Putamen (tissue), 1 donor: ENCODE results near the gene NUB1.

ENCODE experiments used
- DNase-seq: peaks from one replicate; pipeline ENCODE4 v3.0.0-alpha.2; 2016; ENCODE audit warnings: low spot score

Gene NUB1

DNA sequence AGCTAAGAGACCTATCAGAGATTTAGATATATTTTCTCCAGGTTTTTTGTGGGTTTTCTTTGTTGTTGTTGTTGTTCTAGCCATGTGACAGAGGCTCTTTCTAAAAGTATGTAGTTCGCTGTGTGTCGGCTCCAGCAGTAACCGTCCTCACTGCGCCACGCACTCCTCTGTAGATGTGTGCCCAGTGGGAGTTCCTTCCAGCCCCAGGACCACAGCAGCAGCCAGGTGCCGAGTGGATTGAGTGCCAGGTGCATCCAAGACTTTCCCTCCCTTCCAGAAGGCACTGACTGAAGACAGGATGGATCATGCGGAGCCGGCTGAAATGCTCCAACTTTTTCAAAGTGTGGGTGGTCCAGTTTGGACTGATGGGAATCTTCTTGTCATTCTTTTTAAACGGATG, 36.4 kb downstream of the NUB1 start:
- DNase-seq, result no peak

GRCh38 chr7:151378496-151379192, 37.0 kb downstream of the NUB1 start:
- no peak for DNase-seq

GRCh38 chr7:151379193-151379520, 37.5 kb downstream of the NUB1 start:
- DNase-seq, result no peak

GRCh38 chr7:151379534-151380198, 38.1 kb downstream of the NUB1 start:
- DNase-seq, result no peak

- DNase-seq, result no peak
Observed at GRCh38 chr7:151380199-151381097, 38.8 kb downstream of the NUB1 start.

- DNase-seq, result no peak
Observed at GRCh38 chr7:151381098-151381347, 39.4 kb downstream of the NUB1 start.

DNA sequence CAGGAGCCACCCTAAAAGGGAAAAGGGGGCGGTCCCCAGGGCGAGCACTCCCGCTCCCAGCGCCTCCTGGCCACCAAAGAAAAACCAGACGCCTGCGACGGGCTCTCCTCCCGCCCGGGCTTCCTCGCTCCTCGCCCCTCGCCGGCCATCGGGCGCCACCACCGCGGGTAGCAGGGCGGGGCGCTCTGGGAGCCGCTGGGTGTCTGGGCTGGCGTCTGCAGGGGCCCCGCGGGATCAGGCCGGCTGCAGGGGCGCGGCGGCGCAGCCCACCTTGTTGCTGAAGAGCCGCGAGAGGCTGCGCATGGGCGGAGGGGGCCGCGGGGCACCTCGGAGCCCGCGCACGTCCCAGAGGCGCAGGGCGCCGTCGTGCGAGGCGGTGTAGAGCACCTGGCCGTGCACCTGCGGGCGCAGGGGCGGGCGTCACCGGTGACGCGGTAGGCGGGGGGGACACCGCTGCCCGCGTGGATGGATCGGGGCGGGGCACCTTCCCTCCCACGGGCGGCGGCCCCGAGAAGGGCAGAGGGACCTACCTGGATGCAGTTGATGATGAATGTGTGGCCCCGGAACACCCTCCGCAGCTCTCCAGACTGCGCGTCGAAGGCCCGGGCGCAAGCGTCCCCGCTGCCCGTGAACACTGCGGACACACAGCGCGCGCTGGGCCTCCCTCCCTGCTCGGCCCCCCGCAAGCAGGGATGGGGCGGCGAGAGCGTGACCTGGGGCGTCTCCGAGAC, 39.9 kb downstream of the NUB1 start:
- no peak for DNase-seq

- DNase-seq, result no peak
Observed at GRCh38 chr7:151382079-151382885, 40.7 kb downstream of the NUB1 start.

DNA sequence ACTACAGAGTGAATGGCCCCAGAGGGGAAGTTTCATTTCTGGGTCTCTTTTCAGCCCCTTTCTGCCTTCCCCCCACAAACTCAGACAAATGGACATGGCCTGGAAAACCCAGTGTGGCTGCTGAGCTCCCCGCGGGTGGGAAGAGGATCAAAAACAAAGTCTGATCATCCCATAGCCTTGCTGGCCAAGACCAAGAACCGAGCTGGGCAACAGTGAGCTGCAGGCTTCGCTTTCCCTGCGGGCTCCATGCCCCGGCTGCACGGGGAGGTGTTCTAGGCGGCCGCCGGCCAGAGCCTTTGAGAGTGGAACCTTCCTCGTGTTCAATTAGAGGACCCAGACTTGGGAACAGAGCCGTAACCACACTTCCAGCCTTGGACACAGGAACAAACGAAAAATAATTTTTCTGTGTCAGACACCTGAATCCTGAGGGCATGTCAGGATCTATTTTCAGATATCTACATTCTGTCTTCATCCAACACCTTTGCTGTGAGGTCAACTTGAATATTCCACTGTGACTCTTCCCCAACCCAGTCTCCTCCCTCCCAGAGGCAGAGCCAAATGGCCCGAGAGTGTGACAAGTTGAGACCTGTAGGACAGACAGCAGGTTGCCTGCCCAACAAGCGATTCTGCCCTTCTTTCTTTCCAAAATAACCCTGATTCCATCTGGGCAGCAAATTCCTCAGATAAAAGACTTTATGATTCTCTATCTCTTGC, 42.2 kb downstream of the NUB1 start:
- DNase-seq, result no peak

DNA sequence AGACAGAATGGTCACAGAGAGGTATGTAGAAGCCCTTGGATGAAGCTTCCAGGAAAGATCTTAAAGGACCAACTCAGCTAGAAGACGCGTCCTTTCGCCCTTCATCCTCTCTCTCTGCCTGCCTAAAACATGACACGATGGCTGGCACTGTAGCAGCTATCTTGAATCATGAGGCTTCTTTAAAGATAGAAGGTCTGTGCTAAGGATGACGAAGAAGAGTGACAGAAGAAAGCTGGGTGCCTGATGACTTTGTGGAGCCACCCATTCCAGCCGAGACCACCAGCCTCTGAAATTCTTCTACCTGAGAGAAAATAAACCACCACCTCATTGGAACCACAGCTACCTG, 42.7 kb downstream of the NUB1 start:
- no peak for DNase-seq

DNA sequence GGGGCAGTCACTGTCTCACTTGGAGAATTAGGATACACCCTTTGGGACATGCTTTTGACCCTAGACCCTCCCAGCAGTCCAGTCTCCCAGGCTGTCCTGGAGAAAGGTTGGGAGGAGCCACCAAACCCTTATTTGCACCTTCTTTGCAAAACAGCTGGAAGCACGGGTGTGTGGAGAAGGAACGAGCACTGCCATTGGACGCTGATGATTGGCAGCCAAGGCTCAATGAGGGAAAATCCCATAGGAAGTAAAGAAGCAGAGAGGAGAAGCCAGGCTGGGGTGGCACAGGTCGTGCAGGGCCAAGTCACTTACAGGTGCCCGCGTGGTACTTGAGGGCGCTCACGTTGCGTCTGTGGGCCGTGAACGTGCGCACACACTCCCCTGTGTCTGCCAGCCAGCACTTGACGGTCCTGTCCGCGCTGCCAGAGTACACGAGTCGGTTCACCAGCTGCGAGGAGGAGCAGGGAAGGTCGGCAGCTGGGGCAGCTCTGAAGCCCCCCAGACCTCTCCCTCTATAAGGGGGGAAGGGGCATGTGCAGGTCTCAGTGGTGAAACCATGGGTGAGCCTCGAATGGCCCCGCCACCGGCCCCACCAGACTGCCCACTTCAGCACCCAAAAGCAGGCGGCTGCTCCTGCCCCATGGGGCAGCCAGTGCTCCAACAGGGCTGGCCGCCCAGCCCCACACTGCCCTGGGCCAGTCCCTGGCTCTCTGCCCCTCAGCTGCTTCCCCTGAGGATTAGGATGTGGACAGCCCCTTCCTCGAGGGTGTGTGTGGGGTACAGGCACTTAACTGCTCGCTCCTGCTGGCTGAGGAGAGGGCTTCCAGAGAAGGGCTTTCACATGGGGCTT, 43.4 kb downstream of the NUB1 start:
- no peak for DNase-seq

- DNase-seq, result no peak
Observed at GRCh38 chr7:151385626-151386300, 44.2 kb downstream of the NUB1 start.

DNA sequence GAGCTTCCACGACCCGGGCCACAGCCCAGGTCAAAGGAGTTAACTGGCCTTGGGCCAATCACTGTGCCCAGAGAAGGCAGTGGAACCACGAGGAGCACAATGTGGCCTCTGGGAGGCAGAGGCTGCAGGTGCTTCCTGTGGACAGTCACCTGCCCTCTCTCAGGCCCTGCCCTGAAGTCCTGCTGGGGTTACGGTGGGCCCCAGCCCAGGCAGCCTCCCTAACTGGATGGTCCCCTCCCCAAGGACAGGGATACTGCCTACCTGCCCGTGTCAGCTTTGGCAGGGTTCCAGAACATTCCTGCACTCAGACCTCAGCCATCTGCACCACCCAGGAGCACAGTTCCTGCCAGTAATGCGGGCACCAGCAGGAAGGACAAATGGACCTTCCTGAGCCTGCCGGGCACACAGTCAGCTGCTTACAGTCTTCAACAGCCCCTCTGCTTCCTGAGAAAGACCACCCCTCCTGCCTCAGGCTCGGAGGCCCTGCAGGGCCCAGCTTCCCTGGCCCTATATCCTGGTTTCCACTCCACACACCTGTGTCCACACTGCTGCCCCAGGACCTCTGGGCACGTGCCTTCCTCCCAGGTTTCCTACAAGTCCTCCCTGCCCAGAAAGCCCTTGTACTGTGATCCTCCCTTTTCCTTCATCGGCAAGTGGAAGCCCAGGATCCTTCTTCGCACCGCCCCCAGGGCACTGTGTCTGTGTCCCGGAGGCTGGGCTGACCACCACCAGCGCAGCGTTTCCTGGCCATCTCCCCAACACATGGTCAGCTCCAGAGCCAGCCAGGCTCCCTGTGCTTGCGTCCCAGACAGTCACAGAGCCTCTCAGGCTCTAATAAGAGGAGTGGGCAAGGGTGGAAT, 44.9 kb downstream of the NUB1 start:
- no peak for DNase-seq

GRCh38 chr7:151387161-151388006, 45.8 kb downstream of the NUB1 start:
- no peak for DNase-seq

GRCh38 chr7:151388007-151388297, 46.3 kb downstream of the NUB1 start:
- no peak for DNase-seq

- no peak for DNase-seq
Observed at GRCh38 chr7:151388430-151388829, 46.8 kb downstream of the NUB1 start.

- DNase-seq, result no peak
Observed at GRCh38 chr7:151389096-151389767, 47.6 kb downstream of the NUB1 start.
